ENCODE results near the gene SPRED2.
A peak's percentile ranks its signal among the peaks of the same experiment; 100 is the strongest.

The SPRED2 gene

GRCh38 chr2:65369980-65370379 lies 62.4 kb downstream of the SPRED2 start:
- DNase-seq (ENCODE audit: low read depth in 1 of 2, low spot score in 1 of 2): no peak
- H3K27me3 ChIP-seq (ENCODE audit: insufficient read depth, poor library complexity, severe bottlenecking): no peaks in the 10 kb centered on the region
- no peak for TF ChIP-seq SPI1 (IDR thresholded peaks at IDR 0.05; ENCODE audit: borderline replicate concordance, low read depth)
- no peak for TF ChIP-seq REST (IDR thresholded peaks at IDR 0.05; ENCODE audit: insufficient replicate concordance, low read depth)
- no peak for TF ChIP-seq POLR2AphosphoS5 (IDR thresholded peaks at IDR 0.05; ENCODE audit: low read depth)
- no peak for TF ChIP-seq GABPA (IDR thresholded peaks at IDR 0.05; ENCODE audit: low read depth)
- no peak for TF ChIP-seq CTCF (IDR thresholded peaks at IDR 0.05; ENCODE audit: insufficient read depth, low read length)
- no peak overlapping the region for H3K4me3 ChIP-seq (replicated peaks; ENCODE audit: insufficient read depth, low read length)
- no peak overlapping the region for H3K27ac ChIP-seq (replicated peaks)

- TF ChIP-seq POLR2AphosphoS5 (IDR thresholded peaks at IDR 0.05; ENCODE audit: low read depth) (no peak), GABPA (IDR thresholded peaks at IDR 0.05; ENCODE audit: low read depth) (no peak), REST (IDR thresholded peaks at IDR 0.05; ENCODE audit: insufficient replicate concordance, low read depth) (no peak), SPI1 (IDR thresholded peaks at IDR 0.05; ENCODE audit: borderline replicate concordance, low read depth) (no peak), CTCF (IDR thresholded peaks at IDR 0.05; ENCODE audit: insufficient read depth, low read length) (no peak)
- DNase-seq (ENCODE audit: low read depth in 1 of 2, low spot score in 1 of 2): no peak
- Histone ChIP-seq H3K27me3 (ENCODE audit: insufficient read depth, poor library complexity, severe bottlenecking) (no peaks in the 10 kb centered on the region), H3K27ac (replicated peaks) (no peak overlapping the region), H3K4me3 (replicated peaks; ENCODE audit: insufficient read depth, low read length) (no peak overlapping the region)
These were observed 62.8 kb downstream of the SPRED2 start for GRCh38 chr2:65369574-65369973.

- Histone ChIP-seq H3K4me3 (replicated peaks; ENCODE audit: insufficient read depth, low read length) (no peak overlapping the region), H3K27ac (replicated peaks) (no peak overlapping the region), H3K27me3 (ENCODE audit: insufficient read depth, poor library complexity, severe bottlenecking) (no peaks in the 10 kb centered on the region)
- DNase-seq (ENCODE audit: low read depth in 1 of 2, low spot score in 1 of 2): no peak
- TF ChIP-seq SPI1 (IDR thresholded peaks at IDR 0.05; ENCODE audit: borderline replicate concordance, low read depth) (peak; percentile 58), CTCF (IDR thresholded peaks at IDR 0.05; ENCODE audit: insufficient read depth, low read length) (no peak)
These were observed 63.9 kb downstream of the SPRED2 start for GRCh38 chr2:65368468-65368867.

- TF ChIP-seq POLR2AphosphoS5 (IDR thresholded peaks at IDR 0.05; ENCODE audit: low read depth) (no peak), GABPA (IDR thresholded peaks at IDR 0.05; ENCODE audit: low read depth) (no peak), REST (IDR thresholded peaks at IDR 0.05; ENCODE audit: insufficient replicate concordance, low read depth) (no peak), SPI1 (IDR thresholded peaks at IDR 0.05; ENCODE audit: borderline replicate concordance, low read depth) (no peak), CTCF (IDR thresholded peaks at IDR 0.05; ENCODE audit: insufficient read depth, low read length) (no peak)
- DNase-seq (ENCODE audit: low read depth in 1 of 2, low spot score in 1 of 2): peak; percentile 49 to 58
- Histone ChIP-seq H3K27me3 (ENCODE audit: insufficient read depth, poor library complexity, severe bottlenecking) (no peaks in the 10 kb centered on the region), H3K4me3 (replicated peaks; ENCODE audit: insufficient read depth, low read length) (no peak overlapping the region), H3K27ac (replicated peaks) (no peak overlapping the region)
These were observed 64.9 kb downstream of the SPRED2 start for GRCh38 chr2:65367524-65367923.
